Measurements from ENCODE around the gene TBC1D4. TPM values are rescaled to one million over a fixed set of nuclear protein-coding genes. Genes with fewer than 3 reads are reported as not detected.
"Not testable (repeated sequence)": the region's sequence is repeated elsewhere in the genome, so short reads cannot be mapped to it uniquely, and the experiment has no call there.

TBC1D4 gene
- total RNA-seq, 1 donor from 2014 or later = 42.5 TPM

DNA sequence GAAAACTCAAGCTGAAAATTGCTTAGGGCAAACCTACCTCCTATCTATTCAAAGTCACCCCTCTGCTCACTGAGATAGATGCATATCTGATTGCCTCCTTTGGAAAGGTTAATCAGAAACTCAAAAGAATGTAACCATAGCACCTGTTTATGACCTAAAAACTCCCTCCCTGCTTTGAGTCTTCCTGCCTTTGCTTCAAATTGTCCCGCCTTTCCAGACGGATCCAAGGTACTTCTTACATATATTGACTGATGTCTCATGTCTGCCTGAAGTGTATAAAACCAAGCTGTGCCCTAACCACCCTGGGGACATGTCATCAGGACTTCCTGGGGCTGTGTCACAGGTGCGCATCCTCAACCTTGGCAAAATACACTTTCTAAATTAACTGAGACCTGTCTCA lies 118.6 kb downstream of the TBC1D4 start:
- DNase-seq (ENCODE audit: low read depth in 2 of 2) = no peak

GRCh38 chr13:75362026-75362425 lies 119.9 kb downstream of the TBC1D4 start:
- no peak for DNase-seq (ENCODE audit: low read depth in 2 of 2)

- DNase-seq (ENCODE audit: low read depth in 2 of 2) = no peak
Measured at GRCh38 chr13:75360170-75360569, 121.8 kb downstream of the TBC1D4 start.

DNA sequence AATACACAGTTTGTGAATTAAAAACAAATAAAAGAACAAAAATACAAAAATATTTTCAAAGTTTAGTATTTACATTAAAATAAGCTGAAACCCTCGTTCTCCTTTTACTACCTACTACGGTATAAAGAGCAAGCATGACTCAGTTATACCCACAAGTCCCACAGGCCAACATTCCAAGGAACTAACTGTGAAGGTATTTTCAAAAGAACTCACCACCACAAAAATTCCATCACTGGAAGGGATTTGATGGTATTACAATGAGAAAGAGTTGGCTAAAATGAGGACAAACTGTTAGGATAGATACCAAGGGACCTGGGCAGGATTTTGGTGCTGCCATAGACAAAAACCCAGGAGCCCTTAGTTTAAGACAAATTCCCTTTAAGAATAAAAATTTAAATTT lies 122.7 kb downstream of the TBC1D4 start:
- no peak for DNase-seq (ENCODE audit: low read depth in 2 of 2)

DNA sequence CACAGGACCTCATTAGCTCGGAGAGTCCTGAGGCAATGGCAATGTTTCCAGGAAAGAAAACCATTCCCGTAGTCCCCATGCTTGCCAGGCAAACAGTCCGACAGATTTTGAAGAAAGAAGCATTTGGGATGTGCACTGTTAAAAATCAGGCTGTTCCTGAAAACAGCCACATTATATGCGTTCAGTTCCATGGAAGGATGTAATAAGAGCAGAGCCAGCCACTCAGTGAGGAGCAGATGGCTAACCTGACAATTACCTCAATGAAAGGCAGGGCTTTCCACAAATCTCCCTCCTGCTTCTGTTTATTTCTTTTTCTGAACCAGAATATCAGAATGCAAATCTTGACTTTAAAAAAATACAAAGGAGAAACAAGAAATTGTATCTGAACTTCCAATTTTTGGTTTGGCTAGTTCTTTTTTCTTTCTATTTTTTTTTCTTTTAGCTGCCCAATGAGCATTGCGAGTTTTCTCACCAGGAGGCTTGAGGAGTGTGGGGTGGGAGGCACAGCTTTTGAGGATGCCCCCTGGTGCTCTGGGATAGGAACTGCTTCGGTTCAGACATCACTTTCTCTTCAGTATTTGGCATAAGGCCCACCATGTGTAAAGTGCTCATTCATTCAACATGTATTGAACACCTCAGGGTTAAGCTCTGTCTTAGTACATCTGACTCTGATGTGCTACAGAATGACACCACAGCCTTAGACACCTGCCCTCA lies 124.2 kb downstream of the TBC1D4 start:
- DNase-seq (ENCODE audit: low read depth in 2 of 2) = peak; percentile 70 to 81

DNA sequence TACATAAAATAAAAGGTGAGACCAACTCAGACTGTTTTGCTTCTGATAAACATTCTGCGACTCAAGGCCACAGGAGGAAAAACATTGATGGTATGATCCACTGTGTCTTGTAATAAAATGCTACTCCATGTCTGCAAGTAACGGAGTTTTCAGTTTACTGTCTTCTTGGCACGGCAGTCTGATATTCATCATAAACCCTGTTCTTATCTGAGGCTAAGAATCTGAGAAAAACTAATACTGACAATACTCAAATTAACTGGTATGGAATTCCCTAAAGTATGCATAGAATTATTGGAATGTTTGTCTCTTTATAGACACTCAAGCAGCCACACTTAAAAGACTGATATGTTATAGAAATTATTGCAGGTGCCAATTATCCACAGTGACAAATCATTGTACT lies 125.5 kb downstream of the TBC1D4 start:
- no peak for DNase-seq (ENCODE audit: low read depth in 2 of 2)

- no peak for DNase-seq (ENCODE audit: low read depth in 2 of 2)
Measured at GRCh38 chr13:75355609-75356008, 126.4 kb downstream of the TBC1D4 start.

GRCh38 chr13:75353781-75354193 lies 128.2 kb downstream of the TBC1D4 start:
- DNase-seq (ENCODE audit: low read depth in 2 of 2) = no peak

- DNase-seq (ENCODE audit: low read depth in 2 of 2) = no peak
Measured at GRCh38 chr13:75352641-75353327, 129.2 kb downstream of the TBC1D4 start.

DNA sequence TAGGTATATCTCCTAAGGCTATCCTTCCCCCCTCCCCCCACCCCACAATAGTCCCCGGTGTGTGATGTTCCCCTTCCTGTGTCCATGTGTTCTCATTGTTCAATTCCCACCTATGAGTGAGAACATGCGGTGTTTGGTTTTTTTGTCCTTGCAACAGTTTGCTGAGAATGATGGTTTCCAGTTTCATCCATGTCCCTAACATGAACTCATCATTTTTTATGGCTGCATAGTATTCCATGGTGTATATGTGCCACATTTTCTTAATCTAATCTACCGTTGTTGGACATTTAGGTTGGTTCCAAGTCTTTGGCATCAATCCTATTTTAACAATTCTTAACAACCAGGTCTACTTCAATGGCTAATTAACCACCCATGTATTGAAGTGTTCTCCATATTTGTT lies 130.4 kb downstream of the TBC1D4 start:
- DNase-seq (ENCODE audit: low read depth in 2 of 2) = not testable (repeated sequence)

DNA sequence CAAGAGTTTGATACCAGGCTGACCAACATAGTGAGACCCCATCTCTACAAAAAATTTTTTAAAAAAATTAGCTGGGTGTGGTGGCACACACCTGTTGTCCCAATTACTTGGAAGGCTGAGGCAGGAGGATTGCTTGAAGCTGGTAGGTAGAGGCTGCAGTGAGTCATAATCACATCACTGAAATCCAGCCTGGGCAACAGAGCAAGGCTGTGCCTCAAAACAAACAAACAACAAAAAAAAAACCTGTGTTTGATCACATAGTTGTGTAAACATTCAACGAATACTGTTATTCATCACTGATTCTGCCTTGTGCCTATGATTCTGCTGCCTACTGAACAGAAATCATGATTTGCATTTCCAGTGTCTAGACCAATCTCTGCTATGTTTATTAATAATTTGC lies 134.0 kb downstream of the TBC1D4 start:
- DNase-seq (ENCODE audit: low read depth in 2 of 2) = no peak

- DNase-seq (ENCODE audit: low read depth in 2 of 2) = no peak
Measured at GRCh38 chr13:75347457-75347856, 134.5 kb downstream of the TBC1D4 start.

DNA sequence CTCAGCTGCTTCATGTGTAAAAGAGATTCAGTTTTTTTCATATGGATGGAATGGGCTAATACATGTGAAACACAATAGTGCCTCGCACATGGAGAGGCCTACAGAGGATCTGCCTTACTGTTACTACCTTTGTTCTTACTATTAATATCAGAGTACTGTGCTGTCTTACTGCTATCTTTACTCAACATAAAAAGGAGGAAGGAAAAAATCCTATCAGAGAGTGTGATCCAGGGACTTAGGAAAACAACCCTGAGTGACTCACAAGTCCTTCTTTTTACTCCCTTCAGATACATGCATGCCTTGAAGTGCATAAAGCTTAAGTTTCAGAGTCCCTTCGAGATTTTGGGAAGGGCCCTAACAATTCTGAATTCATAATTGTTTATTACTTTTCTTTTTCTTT lies 136.8 kb downstream of the TBC1D4 start:
- DNase-seq (ENCODE audit: low read depth in 2 of 2) = peak in 1 of 2 donors; percentile 60

DNA sequence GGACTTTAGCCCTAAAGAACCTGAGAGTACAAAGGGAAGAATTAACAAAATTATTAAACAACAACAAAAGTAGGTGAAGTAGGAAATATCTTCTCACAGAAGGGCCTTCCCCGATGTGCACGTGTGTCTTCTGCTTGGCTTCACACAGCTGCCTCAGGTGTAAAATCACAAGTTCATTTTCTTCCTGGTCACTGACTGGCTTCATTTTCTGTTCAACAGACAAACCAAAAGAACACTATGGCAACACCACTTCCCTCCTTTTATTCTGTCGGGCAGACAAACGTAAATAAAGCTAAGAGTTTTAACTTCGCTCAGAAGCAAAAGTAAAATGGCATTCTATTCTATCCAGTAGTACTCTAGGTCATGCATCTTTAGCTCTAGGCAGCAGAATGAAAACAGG lies 140.9 kb downstream of the TBC1D4 start:
- no peak for DNase-seq (ENCODE audit: low read depth in 2 of 2)

GRCh38 chr13:75339635-75340374 lies 142.2 kb downstream of the TBC1D4 start:
- no peak for DNase-seq (ENCODE audit: low read depth in 2 of 2)

GRCh38 chr13:75334634-75335447 lies 147.1 kb downstream of the TBC1D4 start:
- no peak for DNase-seq (ENCODE audit: low read depth in 2 of 2)

DNA sequence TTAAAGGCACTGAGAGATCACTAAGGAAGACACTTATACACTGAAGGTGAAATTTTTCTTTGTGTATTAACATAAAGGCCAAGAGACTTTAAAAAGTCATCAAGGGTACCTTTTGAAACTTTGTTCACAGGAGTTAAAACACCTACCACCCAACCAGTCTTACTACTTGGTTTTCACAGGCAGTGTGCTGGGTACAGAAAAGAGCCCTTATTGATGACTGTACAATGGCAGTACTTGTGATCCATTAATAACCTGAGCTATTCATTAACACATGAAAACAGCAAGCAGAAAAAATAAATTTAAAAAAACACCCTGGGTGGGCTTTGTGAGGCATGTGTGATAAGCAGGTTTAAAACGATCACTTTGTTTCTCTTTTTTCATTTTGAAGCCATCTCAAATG lies 148.9 kb downstream of the TBC1D4 start:
- no peak for DNase-seq (ENCODE audit: low read depth in 2 of 2)

- DNase-seq (ENCODE audit: low read depth in 2 of 2) = no peak
Measured at GRCh38 chr13:75331792-75332349, 150.1 kb downstream of the TBC1D4 start.

GRCh38 chr13:75330770-75331169 lies 151.2 kb downstream of the TBC1D4 start:
- DNase-seq (ENCODE audit: low read depth in 2 of 2) = no peak

DNA sequence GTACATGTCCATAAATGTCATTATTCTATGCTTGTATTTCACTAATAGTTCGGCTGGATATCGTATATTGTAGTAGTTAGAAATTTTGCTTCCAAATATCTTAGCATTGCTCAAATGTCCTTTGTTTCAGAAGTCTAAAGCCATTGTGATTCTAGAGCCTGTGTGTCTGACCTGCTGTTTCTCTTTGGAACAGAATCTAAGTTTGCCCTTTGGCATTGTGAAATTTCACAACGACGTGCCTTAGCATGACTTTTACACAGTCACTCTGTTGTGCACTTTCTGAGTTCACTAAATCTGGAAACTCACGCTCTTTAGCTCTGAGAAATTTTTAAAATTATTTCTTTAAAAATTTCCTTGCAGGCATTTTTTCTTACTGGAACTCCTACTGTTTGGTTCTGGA lies 152.2 kb downstream of the TBC1D4 start:
- DNase-seq (ENCODE audit: low read depth in 2 of 2) = no peak

DNA sequence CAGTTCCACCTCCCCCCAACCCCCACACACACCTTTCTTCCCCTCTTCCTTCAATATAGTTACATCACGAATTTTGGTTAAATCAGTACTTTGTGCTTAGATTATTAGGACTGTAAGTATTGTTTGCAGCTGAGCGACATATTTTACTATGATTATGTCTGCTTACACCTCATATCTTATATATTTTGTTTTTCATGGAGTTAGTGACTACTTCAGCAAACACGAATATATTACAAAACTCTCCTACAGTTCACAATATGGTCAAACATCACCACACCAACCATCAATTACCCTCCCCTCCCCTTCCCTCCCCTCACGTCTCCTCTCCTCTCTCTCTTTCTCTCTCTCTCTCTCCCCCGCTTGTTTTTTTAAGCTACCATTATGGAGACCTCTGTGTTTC lies 152.9 kb downstream of the TBC1D4 start:
- no peak for DNase-seq (ENCODE audit: low read depth in 2 of 2)
